GM19395 (cell line): ENCODE measurements around the gene TRAF3IP1.
"Not testable (repeated sequence)": the region's sequence is repeated elsewhere in the genome, so short reads cannot be mapped to it uniquely, and the experiment has no call there.

ENCODE experiments used
- ATAC-seq: cut with Tn5 transposase; IDR thresholded peaks from one replicate; pipeline ENCODE4 v1.9.1; 2021; ENCODE audit warnings: mild to moderate bottlenecking, moderate library complexity; ENCODE audit not compliant: unreplicated experiment

TRAF3IP1 gene

GRCh38 chr2:238404406-238405216, 84.3 kb downstream of the TRAF3IP1 start:
- ATAC-seq = no peak

GRCh38 chr2:238405217-238405555, 84.9 kb downstream of the TRAF3IP1 start:
- not testable (repeated sequence) for ATAC-seq

DNA sequence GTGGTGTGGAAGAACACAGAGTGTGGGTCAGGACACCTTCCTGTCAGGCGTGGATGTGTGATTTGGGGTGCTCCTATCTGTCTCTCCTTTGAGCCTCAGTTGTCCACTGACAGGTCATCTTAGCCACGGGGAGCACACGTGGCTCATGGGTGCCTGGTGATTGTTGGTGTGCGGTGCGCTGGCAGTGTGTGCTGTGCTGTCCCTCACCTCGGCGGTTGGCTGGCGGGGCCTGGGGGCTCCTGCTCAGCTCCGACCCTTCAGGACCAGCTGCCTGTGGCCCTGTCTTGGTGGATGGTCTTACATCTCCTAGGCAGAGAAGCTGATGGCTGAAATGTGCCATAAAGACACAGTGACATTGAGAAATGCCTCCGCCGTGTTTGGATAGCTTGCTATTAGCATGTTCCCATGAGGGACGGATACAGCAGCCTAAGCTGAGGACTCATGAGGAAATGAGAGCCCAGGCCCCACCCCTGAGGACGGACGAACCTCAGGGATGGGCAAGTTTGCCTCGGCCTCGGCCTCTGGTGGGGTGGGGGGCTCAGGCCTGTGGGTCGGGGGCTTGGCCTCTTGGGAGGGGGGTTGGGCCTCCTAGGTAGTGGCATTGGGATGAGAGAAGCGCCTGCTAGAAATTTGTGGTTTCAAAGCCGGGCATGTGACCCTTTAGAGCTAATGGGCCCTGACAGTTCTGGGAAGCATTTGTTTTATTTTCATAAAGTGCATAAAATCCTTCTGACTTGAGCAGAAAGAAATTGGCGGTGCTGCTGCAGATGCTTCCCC, 86.1 kb downstream of the TRAF3IP1 start:
- ATAC-seq = no peak

DNA sequence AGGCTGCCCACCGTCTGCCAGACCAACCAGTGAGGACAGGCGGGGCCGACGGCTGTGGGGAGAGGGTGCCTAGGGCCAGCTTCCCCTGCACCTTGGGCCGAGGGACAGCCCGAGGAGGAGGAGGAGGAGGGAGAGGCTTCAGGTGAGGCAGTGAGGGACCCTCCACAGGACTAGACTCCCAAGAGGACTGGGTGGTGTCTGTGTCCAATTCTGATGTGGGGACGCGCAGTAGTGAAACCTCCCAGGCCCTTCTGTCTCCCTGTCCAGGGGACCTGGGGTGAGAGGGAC, 86.6 kb downstream of the TRAF3IP1 start:
- no peak for ATAC-seq

DNA sequence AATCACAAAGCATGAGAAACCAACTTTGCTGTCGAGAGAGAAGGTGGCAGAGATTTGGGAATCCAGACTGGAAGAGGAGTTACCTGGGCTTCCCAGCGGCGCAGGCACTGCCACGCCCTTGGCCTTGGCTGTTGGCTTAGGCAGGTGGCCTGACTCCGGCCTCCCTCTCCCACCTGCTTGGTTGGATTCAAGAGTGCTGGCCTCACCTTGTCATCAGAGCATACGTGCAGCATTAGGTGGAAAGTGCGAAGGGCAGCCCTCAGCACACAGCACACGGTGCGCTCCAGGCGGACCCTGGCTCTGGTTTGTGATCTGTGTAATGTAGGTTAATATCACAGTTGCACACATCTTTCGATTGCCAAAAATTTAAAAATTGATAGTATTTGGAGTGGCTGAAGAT, 87.2 kb downstream of the TRAF3IP1 start:
- no peak for ATAC-seq

- ATAC-seq = no peak
These were observed 88.5 kb downstream of the TRAF3IP1 start for GRCh38 chr2:238408615-238409340.

DNA sequence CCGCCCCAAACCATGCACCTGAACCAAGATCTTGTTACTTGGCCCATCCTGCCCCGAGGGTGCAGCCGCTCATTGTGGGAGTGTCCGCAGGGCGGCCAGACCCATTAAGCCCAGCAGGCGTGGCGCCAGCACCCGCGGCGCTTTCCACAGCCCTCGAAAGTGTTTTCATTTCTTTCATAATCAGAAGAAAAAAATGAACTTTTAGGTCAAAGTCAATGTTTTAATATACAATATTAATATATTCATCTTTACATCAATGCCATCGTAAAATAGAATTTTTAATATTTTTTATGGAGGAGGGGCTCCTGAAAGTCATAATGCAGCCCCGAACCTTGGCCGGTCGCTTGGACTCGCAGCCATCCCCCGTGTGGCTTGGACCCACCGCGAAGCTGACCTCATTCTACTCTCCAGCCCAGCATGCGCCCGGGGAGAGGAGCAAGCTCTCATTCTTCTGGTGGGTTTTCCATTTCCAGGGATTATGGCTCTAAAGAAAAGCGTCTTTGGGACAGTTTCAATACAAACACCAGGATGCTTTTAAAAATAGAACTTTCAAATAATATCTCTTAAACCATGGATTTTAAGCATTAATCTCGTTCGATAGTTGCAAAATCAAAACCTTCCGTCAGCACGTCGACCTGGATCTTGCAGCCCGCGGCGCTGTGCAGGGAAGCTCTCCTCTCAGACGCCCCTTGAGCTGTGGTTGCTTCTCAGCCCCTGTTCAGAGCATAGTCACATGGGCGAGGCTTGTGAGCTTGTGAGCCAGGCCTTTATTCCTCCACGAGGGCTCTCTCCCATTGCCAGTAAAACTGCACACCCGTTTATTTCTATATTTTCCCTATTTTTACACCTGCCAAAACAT, 89.3 kb downstream of the TRAF3IP1 start:
- no peak for ATAC-seq

GRCh38 chr2:238412067-238412767, 91.9 kb downstream of the TRAF3IP1 start:
- no peak for ATAC-seq

- no peak for ATAC-seq
These were observed 93.0 kb downstream of the TRAF3IP1 start for GRCh38 chr2:238413368-238413767.

- ATAC-seq = no peak
These were observed 94.9 kb downstream of the TRAF3IP1 start for GRCh38 chr2:238415036-238415764.

- no peak for ATAC-seq
These were observed 95.6 kb downstream of the TRAF3IP1 start for GRCh38 chr2:238415893-238416292.

- no peak for ATAC-seq
These were observed 98.1 kb downstream of the TRAF3IP1 start for GRCh38 chr2:238418196-238418998.

GRCh38 chr2:238418999-238419546, 98.8 kb downstream of the TRAF3IP1 start:
- no peak for ATAC-seq

DNA sequence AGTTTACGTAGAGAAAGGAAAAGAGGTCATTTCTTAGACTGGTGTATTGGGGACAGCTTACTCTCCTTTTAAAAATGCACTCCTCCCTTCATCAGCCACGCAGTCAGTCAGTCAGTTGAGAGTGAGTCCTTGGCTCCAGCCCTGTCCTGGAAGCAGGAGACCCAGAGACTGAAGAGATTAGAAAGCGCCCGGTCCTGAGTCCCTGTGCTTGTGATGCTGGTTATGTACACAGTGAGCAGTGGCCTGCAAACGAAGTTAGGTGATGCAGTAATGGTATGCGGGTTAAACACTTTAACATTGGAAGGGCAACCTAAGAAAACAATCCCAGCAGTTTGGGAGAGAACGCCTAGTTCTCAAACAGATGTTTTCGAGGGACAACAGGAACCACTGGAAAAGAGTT, 100.1 kb downstream of the TRAF3IP1 start:
- ATAC-seq = no peak

- ATAC-seq = no peak
These were observed 100.8 kb downstream of the TRAF3IP1 start for GRCh38 chr2:238420878-238421694.

GRCh38 chr2:238421695-238422035, 101.3 kb downstream of the TRAF3IP1 start:
- no peak for ATAC-seq

- no peak for ATAC-seq
These were observed 102.0 kb downstream of the TRAF3IP1 start for GRCh38 chr2:238422285-238422684.

DNA sequence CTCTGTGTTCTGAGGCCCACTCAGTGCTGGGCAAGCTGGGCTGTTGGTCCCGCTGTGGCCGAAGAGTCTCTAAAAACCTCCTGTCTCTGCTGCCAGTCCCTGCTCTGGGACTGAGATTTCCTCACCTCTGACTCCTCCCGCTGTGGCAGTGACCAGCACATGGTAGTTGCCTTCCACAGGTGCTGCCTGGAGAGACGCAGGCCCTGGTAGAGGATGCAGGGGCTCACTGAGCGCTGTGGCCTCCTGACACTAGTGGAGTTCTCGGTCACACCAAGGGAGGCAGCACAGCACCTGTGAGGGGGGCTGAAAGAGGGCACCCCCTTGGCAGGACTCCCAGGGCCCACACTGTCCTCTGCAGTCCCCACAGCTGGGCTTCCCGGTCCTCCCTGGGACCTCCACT, 102.6 kb downstream of the TRAF3IP1 start:
- no peak for ATAC-seq
